ENCODE measurements around the gene MAST2.
"Not testable (repeated sequence)": the region's sequence is repeated elsewhere in the genome, so short reads cannot be mapped to it uniquely, and the experiment has no call there.

- TF ChIP-seq CTCF, POLR2A (IDR thresholded peaks at IDR 0.05): not testable (repeated sequence)
Observed at GRCh38 chr1:45803781-45804668, 613 bp downstream of the MAST2 start.
